ENCODE measurements around the gene CRTAC1.

CRTAC1 gene

DNA sequence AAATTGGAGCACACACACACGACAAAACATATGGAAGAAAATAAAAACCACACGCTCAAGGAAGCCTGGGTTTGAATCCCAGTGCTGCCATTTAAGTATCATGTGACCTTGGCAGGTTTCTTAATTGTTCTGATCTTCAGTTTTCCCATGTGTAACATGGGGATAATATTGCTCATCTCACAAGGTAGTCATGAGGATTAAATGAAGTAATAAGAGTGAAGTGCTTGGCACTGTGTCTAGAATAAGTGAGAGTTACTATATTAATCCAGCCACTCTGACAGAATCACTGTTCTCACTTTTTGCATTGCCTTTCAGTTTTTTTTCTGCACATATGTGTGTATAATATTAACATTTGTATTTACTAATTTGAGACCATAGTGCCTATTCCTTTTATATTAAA lies 137.5 kb downstream of the CRTAC1 start:
- Histone ChIP-seq H4K20me1 (no peaks in the 10 kb centered on the region; a peak in 1 of 22 replicates), H3K36me3 (no peaks in the 10 kb centered on the region), H3K9ac (no peak overlapping the region), H3K9me3 (replicated peaks in 1 of 11) (no peaks in the 10 kb centered on the region), H3K4me1 (peaks cover 3 to 17% (median 9%) of the 10 kb centered on the region in 10 experiments; a peak in 9 of 20 replicates), H3K4me2 (no peak overlapping the region), H3K4me3 (no peak overlapping the region), H3K27me3 (no peaks in the 10 kb centered on the region), H3K27ac (no peak overlapping the region)
- TF ChIP-seq Cebpa-rat (IDR thresholded peaks at IDR 0.05) = no peak

DNA sequence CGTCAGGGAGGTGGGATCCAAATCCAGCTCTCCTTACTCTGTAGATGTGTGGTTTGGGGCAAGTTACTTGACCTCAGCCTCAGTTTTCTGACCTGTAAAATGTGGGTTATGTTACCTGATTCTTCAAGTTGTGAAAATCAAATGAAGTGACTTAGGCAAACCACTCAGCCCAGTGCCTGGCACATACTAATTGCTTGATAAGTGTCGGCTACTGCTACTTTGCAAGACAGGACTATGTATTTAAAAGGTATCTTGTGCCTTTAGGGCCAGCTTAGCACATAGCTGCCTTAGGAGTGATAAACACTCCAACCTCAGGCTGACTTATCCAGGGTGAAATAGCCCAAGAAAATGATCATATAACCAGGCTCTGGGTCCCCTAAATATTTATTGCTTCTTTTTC lies 137.9 kb downstream of the CRTAC1 start:
- TF ChIP-seq Cebpa-rat (IDR thresholded peaks at IDR 0.05) = no peak
- peaks cover 3 to 17% (median 9%) of the 10 kb centered on the region in 10 experiments; a peak in 9 of 20 replicates for H3K4me1 ChIP-seq
- H3K27me3 ChIP-seq = no peaks in the 10 kb centered on the region
- no peaks in the 10 kb centered on the region; a peak in 1 of 22 replicates for H4K20me1 ChIP-seq
- H3K27ac ChIP-seq = no peak overlapping the region
- no peak overlapping the region for H3K4me3 ChIP-seq
- H3K36me3 ChIP-seq = no peaks in the 10 kb centered on the region
- no peak overlapping the region for H3K9ac ChIP-seq
- no peak overlapping the region for H3K4me2 ChIP-seq
- no peaks in the 10 kb centered on the region for H3K9me3 ChIP-seq (replicated peaks in 1 of 11)

DNA sequence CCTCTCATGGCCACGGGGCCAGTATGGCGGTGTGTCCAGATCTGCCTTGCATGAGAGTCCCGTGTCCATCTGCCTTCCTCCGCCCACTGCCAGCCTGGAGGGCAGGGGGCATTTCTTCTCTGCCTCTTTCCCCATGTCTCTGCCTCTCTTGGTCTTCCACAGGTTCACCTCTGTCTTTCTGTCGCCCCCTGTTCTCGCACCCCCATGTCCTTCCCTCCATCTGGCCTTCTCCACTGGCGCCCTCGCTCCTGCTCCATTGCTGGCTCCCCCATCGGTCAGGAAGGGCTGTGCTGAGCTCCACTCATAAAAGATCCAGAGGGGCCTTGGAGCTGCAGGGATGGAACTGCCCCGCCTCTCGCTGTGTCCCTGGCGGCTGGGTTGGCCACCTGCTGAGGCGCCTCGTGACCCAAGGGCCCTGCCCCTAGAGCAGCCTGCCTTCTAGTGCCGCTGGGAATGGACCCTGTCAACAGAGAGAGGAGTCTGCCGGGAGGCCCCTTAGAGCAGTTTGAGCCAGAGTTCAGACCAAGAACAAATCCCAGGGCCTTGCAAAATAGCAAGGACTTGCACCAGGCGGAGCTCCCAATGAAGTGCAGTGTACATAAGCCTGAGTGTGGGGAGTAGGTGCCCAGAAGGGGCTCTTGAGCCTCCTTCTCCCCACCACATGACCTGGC lies 138.8 kb downstream of the CRTAC1 start:
- no peaks in the 10 kb centered on the region for H3K36me3 ChIP-seq
- no peaks in the 10 kb centered on the region for H3K27me3 ChIP-seq
- no peaks in the 10 kb centered on the region for H3K9me3 ChIP-seq (replicated peaks in 1 of 11)
- no peak for TF ChIP-seq Cebpa-rat (IDR thresholded peaks at IDR 0.05)
- no peak overlapping the region for H3K4me2 ChIP-seq
- H4K20me1 ChIP-seq = no peaks in the 10 kb centered on the region; a peak in 1 of 22 replicates
- H3K9ac ChIP-seq = no peak overlapping the region
- no peak overlapping the region for H3K27ac ChIP-seq
- no peak overlapping the region for H3K4me3 ChIP-seq
- peaks cover 3 to 17% (median 9%) of the 10 kb centered on the region in 10 experiments; a peak in 9 of 20 replicates for H3K4me1 ChIP-seq

DNA sequence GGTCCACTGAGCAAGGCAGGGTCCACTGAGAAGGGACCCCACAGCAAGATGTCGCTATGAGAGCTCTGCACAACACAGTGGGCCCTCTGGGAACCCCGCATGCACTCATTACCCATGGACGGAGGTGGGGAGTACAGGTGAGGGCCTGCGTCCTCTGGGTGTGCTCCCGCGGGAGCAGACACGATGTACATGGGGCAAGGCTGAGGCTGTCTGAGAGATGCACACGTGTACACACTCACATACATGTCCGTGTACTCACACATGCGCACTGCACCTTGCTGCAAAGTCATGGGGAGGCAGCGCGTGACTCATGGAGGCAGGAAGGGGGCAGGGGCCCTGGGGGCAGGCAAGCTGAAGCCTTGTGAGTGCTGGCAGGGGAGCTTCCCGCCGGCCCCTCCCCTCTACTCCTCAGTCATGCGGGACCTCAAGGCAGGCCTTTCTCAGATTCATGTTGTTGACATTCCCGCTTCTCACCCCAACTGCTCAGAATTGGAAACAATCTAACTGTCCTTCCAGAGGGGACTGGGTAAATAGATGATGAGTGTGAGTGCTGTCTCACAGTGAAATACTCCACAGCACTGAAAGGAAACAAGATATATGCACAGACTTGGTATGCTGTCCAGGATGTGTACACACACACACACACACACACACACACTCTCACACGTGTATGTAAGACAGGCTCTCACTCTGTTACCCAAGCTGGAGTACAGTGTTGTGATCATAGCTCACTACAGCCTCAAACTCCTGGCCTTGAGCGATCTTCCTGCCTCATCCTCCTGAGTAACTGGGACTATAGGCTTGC lies 140.8 kb downstream of the CRTAC1 start:
- Histone ChIP-seq H3K9me3 (replicated peaks in 1 of 11) (no peaks in the 10 kb centered on the region), H3K9ac (no peak overlapping the region), H3K4me3 (no peak overlapping the region), H3K4me2 (no peak overlapping the region), H4K20me1 (no peaks in the 10 kb centered on the region; a peak in 1 of 22 replicates), H3K27me3 (no peaks in the 10 kb centered on the region), H3K27ac (no peak overlapping the region), H3K36me3 (no peaks in the 10 kb centered on the region), H3K4me1 (peaks cover 0 to 10% (median 6%) of the 10 kb centered on the region in 10 experiments; a peak in 7 of 20 replicates)
- no peak for TF ChIP-seq Cebpa-rat (IDR thresholded peaks at IDR 0.05)

DNA sequence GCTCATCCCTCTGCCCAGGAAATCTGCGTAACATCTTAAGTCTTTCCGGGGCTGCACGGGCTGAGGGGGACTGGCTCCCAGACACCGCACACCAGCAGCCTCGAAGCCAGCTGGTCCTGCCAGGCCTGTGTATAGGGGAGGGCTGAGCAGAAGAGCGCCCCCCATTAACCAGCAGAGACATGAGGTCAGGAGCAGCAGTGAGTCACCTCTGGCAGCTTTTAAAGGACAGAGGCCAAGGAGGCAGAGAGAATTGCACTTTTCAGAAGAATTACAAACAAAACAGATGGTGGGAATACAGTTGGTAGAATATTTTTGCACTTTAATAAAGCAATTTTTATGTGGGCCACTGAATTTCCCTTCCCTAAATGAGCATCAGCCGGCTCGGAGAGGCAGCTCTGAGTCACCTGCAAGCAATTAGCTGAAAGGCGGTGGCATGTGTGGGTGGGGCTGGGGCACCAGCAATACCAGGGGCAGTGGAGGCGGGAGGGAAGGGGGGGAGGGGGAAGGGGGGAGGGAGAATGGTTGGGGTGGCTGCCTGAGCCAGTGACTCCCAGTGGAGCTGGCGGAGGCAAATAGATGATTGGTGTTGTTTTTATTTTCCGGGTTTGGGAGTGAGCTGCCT lies 141.7 kb downstream of the CRTAC1 start:
- H3K36me3 ChIP-seq = no peaks in the 10 kb centered on the region
- no peaks in the 10 kb centered on the region for H3K9me3 ChIP-seq (replicated peaks in 1 of 11)
- H3K4me2 ChIP-seq = 0 out of 22 replicates have a peak overlapping the region, but pooled peaks of 1 of the 11 experiments have one; percentile 1
- H4K20me1 ChIP-seq = no peaks in the 10 kb centered on the region; a peak in 1 of 22 replicates
- H3K27ac ChIP-seq = no peak overlapping the region
- no peak overlapping the region for H3K9ac ChIP-seq
- no peak overlapping the region for H3K4me3 ChIP-seq
- TF ChIP-seq Cebpa-rat (IDR thresholded peaks at IDR 0.05) = no peak
- peaks cover 0 to 10% (median 6%) of the 10 kb centered on the region in 10 experiments; a peak in 7 of 20 replicates for H3K4me1 ChIP-seq
- H3K27me3 ChIP-seq = no peaks in the 10 kb centered on the region

DNA sequence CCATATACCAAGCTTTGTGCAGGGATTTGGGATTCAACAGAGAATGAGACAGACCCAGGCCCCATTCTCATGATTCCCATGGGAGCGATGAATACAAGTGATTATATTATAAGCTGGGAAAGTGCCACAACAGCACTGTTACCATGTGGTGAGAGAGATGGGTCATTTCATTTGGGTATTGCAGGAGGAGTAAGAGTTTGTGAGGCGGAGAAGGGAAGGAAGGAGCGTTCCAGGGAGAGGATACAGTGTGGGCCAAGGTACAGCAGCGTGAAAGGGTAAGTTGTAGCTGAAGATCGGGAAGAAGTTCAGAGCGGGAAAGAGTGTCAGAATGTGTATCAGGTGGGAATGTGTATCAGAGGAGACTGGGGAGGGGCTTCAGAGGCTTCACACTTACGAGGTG lies 142.3 kb downstream of the CRTAC1 start:
- Histone ChIP-seq H3K4me1 (peaks cover 0 to 10% (median 6%) of the 10 kb centered on the region in 10 experiments; a peak in 7 of 20 replicates), H3K27ac (no peak overlapping the region), H4K20me1 (no peaks in the 10 kb centered on the region; a peak in 1 of 22 replicates), H3K4me3 (no peak overlapping the region), H3K9me3 (replicated peaks in 1 of 11) (no peaks in the 10 kb centered on the region), H3K27me3 (no peaks in the 10 kb centered on the region), H3K4me2 (no peak overlapping the region), H3K9ac (no peak overlapping the region), H3K36me3 (no peaks in the 10 kb centered on the region)
- no peak for TF ChIP-seq Cebpa-rat (IDR thresholded peaks at IDR 0.05)

DNA sequence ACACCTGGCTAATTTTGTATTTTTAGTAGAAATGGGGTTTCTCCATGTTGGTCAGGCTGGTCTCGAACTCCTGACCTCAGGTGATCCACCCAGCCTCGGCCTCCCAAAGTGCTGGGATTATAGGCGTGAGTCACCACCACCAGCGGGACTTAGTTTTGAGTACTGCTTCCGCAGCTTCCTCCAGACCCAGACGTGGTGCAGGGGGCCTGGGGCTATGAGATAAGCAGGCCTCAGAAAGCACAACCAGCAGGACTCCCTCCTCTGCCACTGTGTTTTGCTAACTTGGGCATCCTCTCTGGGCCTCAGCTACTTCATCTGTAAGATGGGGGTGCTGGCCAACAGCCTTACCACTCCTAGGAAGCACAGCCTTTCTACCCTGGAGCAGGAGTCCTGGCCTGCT lies 143.0 kb downstream of the CRTAC1 start:
- Histone ChIP-seq H3K27ac (no peak overlapping the region), H3K4me3 (no peak overlapping the region), H3K27me3 (no peaks in the 10 kb centered on the region), H3K36me3 (no peaks in the 10 kb centered on the region), H3K4me1 (peaks cover 0 to 10% (median 7%) of the 10 kb centered on the region in 10 experiments; a peak in 8 of 20 replicates), H4K20me1 (no peaks in the 10 kb centered on the region; a peak in 1 of 22 replicates), H3K9me3 (replicated peaks in 1 of 11) (no peaks in the 10 kb centered on the region), H3K4me2 (no peak overlapping the region), H3K9ac (no peak overlapping the region)
- TF ChIP-seq Cebpa-rat (IDR thresholded peaks at IDR 0.05) = no peak

DNA sequence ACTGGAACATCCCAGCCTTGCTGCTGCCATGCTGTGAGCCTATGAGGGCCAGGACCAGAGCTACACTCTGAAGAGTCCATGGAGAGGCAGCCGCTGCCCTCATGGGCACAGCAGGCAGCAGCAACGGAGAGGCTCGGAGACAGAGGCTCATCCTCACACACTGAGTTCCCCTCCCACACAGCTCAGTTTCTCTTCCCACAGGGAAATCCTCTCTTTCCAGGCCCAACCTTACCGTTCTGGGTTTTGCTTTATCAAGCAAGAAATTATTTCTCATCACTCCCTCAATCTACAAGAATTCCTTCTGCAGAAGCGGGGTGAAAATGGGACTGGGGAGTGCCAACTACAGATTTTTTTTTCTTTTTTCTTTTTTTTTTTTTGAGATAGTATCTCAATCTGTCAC lies 144.1 kb downstream of the CRTAC1 start:
- TF ChIP-seq Cebpa-rat (IDR thresholded peaks at IDR 0.05) = no peak
- H3K4me3 ChIP-seq = no peak overlapping the region

DNA sequence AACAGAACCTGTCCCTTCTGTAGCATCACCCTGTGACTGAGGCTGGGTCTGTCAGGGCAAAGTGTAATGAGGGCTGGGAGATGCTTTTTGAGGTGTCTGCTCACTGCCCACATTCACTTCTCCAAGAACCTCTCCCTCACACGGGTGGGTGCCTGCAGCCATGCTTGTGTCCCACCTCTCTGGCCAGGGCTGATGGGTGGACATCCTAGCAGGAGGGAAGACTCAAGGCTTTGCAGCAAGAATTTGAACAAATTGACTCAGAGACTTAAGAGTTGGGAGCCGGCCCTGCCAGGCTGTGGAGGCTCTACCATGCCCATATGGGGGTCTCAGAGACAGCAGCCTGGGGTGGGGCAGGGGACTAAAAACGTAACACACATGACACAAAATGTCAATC lies 147.3 kb downstream of the CRTAC1 start:
- no peaks in the 10 kb centered on the region for H4K20me1 ChIP-seq

More for the DNA sequence above, 144.1 kb downstream of the CRTAC1 start:
- Histone ChIP-seq H3K4me2 (peak overlapping the region in 5 of 11 experiments; percentile 20 to 36 (median 23); a peak in 4 of 22 replicates), H3K9me3 (replicated peaks in 1 of 11) (no peaks in the 10 kb centered on the region), H3K36me3 (no peaks in the 10 kb centered on the region), H3K9ac (no peak overlapping the region), H3K27ac (no peak overlapping the region), H3K27me3 (no peaks in the 10 kb centered on the region), H4K20me1 (no peaks in the 10 kb centered on the region; a peak in 1 of 22 replicates), H3K4me1 (peaks cover 0 to 13% (median 8%) of the 10 kb centered on the region in 10 experiments; a peak in 8 of 20 replicates)

More for the DNA sequence above, 147.3 kb downstream of the CRTAC1 start:
- H3K27me3 ChIP-seq = no peaks in the 10 kb centered on the region
- no peaks in the 10 kb centered on the region for H3K9me3 ChIP-seq (replicated peaks in 1 of 11)
- H3K4me2 ChIP-seq = no peak overlapping the region; a peak in 1 of 22 replicates
- H3K9ac ChIP-seq = no peak overlapping the region
- no peak overlapping the region for H3K4me3 ChIP-seq
- peak overlapping the region in 1 of 11 experiments; percentile 33; a peak in 1 of 22 replicates for H3K27ac ChIP-seq
- TF ChIP-seq Cebpa-rat (IDR thresholded peaks at IDR 0.05) = no peak
- H3K36me3 ChIP-seq = no peaks in the 10 kb centered on the region
- H3K4me1 ChIP-seq = peaks cover 0 to 9% (median 6%) of the 10 kb centered on the region in 10 experiments; a peak in 7 of 20 replicates

Measured in BLaER1 treated with 17β-estradiol and CSF1 and Interleukin-3, amounts not matched to agents 10 nM and 100 nM (cell line).